Measurements from ENCODE around the gene TGFBR3L. TPM values are rescaled to one million over a fixed set of nuclear protein-coding genes. Genes with fewer than 3 reads are reported as not detected.

Gene TGFBR3L
- total RNA-seq, 1 donor from 2014 or later: 7.1 TPM

DNA sequence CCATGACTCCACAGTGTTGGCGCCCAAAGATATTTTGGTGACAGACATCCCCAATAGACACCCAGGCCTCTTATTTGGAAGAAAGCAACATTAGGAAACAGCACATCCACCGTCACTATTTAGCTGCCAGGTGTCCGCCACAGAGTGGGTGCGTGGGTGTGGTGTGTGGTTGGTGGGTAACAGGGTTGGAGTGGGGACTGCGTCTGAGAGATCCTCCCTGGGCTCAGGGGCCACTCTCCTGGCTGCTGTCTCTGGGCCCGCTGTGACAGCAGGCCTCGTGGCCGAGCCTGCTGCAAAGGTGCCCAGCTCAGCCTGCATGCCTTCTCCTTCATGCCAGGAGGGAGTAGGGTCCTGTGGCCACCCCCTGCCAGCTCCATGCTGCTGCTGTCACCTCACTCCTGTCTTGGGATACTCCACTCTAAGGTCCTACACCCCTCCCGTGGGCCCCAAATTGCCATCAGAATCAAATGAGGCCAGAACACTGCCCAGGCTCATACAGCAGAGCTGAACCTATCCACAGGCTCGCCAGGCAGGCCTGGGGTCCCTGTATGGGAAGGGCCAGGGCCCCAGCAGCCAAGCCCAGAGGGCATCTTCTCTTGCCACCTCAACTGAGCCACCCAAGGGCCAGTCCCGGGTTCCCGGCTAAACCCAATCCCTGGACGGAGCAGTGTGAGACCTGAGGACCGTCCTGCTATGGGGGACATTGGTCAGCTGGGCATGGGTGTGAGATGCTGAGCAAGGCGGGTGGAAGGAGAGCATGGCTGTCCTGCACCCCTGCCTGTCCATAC is 53.6 kb downstream of the TGFBR3L start:
- no peak overlapping the region for H3K4me3 ChIP-seq
- H3K4me1 ChIP-seq: no peaks in the 10 kb centered on the region
- DNase-seq (ENCODE audit: low spot score in 2 of 2): no peak
- TF ChIP-seq, protein P1, sequence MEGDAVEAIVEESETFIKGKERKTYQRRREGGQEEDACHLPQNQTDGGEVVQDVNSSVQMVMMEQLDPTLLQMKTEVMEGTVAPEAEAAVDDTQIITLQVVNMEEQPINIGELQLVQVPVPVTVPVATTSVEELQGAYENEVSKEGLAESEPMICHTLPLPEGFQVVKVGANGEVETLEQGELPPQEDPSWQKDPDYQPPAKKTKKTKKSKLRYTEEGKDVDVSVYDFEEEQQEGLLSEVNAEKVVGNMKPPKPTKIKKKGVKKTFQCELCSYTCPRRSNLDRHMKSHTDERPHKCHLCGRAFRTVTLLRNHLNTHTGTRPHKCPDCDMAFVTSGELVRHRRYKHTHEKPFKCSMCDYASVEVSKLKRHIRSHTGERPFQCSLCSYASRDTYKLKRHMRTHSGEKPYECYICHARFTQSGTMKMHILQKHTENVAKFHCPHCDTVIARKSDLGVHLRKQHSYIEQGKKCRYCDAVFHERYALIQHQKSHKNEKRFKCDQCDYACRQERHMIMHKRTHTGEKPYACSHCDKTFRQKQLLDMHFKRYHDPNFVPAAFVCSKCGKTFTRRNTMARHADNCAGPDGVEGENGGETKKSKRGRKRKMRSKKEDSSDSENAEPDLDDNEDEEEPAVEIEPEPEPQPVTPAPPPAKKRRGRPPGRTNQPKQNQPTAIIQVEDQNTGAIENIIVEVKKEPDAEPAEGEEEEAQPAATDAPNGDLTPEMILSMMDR (IDR thresholded peaks at IDR 0.05): no peak
- H3K9me3 ChIP-seq: no peaks in the 10 kb centered on the region
- H3K27me3 ChIP-seq: no peaks in the 10 kb centered on the region
- intact Hi-C loops (cut with DNase I): no loop called here
- H3K36me3 ChIP-seq: peaks cover 50 to 87% of the 10 kb centered on the region in 2 donors
- H3K27ac ChIP-seq: no peak overlapping the region

Other genes starting within 250 kb of the TGFBR3L start
- not detected for gene RETN, start 245.8 kb upstream of the TGFBR3L start, total RNA-seq
- gene MCEMP1, start 237.7 kb upstream of the TGFBR3L start, total RNA-seq: not detected
- gene TRAPPC5, start 234.0 kb upstream of the TGFBR3L start, total RNA-seq: 166 TPM
- not detected for gene FCER2, start 212.7 kb upstream of the TGFBR3L start, total RNA-seq
- 1.7 TPM for gene CLEC4G, start 182.7 kb upstream of the TGFBR3L start, total RNA-seq
- 12.6 TPM for gene CD209, start 167.3 kb upstream of the TGFBR3L start, total RNA-seq
- gene CLEC4M, start 151.6 kb upstream of the TGFBR3L start, total RNA-seq: not detected
- gene EVI5L, start 84.6 kb upstream of the TGFBR3L start, total RNA-seq: 27.7 TPM
- gene PRR36, start 40.4 kb upstream of the TGFBR3L start, total RNA-seq: not detected
- gene LRRC8E, start 26.3 kb upstream of the TGFBR3L start, total RNA-seq: not detected
- 37.3 TPM for gene MAP2K7, start 11.0 kb upstream of the TGFBR3L start, total RNA-seq
- gene SNAPC2, start 5.5 kb downstream of the TGFBR3L start, total RNA-seq: 30.5 TPM
- gene CTXN1, start 11.3 kb downstream of the TGFBR3L start, total RNA-seq: not detected
- 151 TPM for gene TIMM44, start 28.8 kb downstream of the TGFBR3L start, total RNA-seq
- gene ELAVL1, start 90.8 kb downstream of the TGFBR3L start, total RNA-seq: 19.9 TPM
- gene CCL25, start 137.9 kb downstream of the TGFBR3L start, total RNA-seq: not detected
- gene FBN3, start 234.8 kb downstream of the TGFBR3L start, total RNA-seq: not detected

Data from ascending aorta (tissue), 2 donors.